NCI-H1417 (cell line): ENCODE results near the gene ADAM30.
A peak's percentile ranks its signal among the peaks of the same experiment; 100 is the strongest.
"Not testable (repeated sequence)": the region's sequence is repeated elsewhere in the genome, so short reads cannot be mapped to it uniquely, and the experiment has no call there.

ENCODE experiments used
- DNase-seq, 3 experiments: peaks; one replicate each; lab custom pipeline; 2025; lab: John Stamatoyannopoulos, UW

Gene ADAM30

DNA sequence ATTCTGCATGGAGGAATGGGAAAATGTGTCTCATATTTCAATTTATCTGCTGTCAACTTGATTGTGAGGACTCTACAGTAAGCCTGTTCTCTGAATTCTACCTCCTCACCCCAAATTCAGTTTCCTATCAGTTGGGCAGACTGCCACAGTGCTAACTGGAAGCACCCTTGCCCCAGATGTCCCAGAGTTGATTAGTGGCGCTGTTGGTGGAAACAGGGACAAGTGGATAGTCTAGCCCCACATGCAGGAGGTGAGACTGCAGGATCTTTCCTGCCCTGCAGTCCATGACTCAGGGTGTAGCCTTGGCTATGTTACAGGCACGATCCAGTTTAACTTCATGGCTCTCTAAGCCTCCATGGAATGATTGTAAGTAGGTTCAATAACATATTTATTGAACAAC, 22.1 kb downstream of the ADAM30 start:
- DNase-seq = no peak

GRCh38 chr1:119873135-119874015, 22.9 kb downstream of the ADAM30 start:
- no peak for DNase-seq

DNA sequence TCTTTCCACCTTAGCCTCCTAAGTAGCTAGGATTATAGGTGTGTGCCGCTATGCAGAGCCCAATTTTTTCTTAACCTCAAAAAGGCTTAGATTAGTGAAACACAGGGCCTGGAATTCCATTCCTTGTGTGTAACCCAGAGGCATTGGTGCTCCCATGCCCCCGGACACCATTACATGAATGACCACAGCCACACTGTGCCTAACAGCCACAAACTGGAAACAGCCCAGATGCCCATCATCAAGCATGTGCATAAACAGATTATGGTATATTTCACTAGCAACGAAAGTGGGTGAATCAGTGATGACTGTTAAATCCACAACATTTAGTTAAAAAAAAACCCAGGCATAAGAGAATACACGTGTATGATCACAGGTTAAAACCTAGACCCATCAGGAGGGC, 24.4 kb downstream of the ADAM30 start:
- DNase-seq = no peak

GRCh38 chr1:119870917-119871596, 25.3 kb downstream of the ADAM30 start:
- DNase-seq = peak; percentile 67 to 88 (median 87)

DNA sequence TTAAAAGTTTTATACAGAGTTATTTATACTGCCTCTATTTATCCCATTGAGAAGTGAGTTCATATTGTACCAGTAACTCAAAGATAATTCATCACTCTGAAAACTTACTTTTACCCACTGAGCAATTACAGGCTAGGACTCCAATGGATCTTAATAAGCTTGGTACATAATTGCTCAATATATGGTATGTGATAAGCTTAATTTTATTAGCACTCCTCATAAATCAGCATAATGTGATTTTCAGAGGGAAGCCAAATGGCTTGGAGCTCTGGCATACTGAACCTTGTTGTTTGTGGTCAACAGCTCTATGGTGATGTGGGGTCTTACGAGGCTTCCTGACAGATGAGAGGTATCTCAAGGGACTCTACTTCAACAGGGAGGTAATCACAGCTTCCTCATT, 26.3 kb downstream of the ADAM30 start:
- no peak for DNase-seq

- no peak for DNase-seq
Observed at GRCh38 chr1:119868176-119868575, 28.1 kb downstream of the ADAM30 start.

DNA sequence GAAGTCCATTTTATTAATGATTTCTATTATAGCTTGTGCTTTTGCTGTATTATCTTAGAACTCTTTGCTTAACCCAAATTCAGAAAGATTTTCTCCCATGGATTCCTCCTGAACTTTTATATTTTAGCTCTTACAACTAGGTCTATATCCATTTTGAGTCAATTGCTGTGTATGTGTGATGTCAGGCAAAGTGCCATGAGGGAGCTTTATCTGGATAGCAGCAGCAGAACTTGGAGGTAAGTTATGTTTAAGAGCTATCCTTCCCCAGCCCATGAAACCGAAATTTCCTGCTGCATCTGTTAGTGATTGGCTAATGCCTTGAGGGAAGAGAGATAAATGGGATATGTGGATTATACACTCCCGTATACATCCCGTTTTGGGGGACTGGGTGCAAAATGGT, 29.9 kb downstream of the ADAM30 start:
- no peak for DNase-seq

- no peak for DNase-seq
Observed at GRCh38 chr1:119865627-119866026, 30.7 kb downstream of the ADAM30 start.

GRCh38 chr1:119862276-119862675, 34.0 kb downstream of the ADAM30 start:
- DNase-seq = no peak

DNA sequence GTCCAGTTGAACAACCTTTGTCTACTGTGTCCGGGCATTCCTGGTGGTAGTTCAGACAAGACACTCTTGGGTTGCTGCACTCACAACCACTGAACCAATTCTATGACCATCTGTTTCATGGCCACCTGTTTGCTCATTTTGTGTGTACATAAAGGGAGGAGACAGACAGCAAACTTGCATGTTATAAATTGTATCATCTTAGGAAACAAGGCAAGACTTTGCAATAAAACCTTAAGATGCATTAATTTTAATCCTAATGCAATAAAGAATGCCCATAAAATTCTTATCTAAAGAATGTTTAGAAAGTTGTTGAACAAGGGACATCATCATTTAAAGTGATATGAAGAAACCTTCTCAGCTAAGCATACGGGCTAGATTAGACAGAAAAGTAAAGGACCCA, 34.8 kb downstream of the ADAM30 start:
- no peak for DNase-seq

GRCh38 chr1:119859647-119860046, 36.7 kb downstream of the ADAM30 start:
- peak in 1 of 3 experiments; percentile 33 for DNase-seq

DNA sequence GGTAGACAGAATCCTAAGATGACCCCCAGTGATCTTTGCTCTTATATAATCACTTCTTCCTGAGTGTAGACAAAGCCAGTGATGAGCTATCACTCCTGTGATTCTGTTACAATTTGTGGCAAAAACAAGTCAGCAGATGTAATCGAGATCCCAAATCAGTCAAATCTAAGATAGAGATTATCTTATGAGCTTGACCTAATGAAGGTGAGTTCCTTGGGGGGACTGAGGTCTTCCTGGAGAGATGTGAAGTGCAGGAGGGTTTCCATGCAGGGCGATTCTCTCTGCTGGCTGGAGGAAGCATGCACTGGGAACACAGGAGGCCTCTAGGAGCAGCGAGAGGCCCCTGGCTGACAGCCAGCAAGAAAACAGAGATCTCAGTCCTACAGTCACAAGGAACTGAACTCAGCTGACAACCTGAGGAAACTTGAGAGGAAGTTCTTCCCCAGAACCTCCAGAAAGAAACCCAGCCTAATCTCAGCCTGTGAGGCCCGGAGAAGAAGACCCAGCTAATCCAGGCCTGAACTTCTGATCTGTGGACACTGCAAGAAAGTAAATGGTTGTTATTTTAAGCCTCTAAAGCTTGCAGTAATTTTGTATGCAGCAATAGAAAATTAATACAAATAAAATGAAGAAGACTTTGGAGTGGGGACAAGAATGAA, 37.6 kb downstream of the ADAM30 start:
- DNase-seq = not testable (repeated sequence)

GRCh38 chr1:119858126-119858525, 38.2 kb downstream of the ADAM30 start:
- DNase-seq = no peak

DNA sequence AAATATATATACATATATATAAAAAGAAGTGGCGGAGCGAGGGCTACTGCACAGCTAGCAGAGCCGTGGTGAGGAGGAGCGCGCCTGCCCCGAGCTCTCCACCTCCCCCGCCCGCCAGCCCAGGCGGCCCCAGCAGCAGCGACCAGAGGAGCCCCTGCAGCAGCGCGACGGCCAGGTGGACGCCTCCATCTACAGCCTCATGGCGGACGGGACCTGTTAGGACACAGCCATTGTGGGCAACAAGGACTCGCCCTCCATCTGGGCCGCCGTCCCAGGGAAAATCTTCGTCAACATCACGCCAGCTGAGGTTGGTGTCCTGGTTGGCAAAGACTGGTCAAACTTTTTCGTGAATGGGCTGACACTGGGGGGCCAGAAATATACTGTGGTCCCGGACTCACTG, 43.2 kb downstream of the ADAM30 start:
- no peak for DNase-seq

DNA sequence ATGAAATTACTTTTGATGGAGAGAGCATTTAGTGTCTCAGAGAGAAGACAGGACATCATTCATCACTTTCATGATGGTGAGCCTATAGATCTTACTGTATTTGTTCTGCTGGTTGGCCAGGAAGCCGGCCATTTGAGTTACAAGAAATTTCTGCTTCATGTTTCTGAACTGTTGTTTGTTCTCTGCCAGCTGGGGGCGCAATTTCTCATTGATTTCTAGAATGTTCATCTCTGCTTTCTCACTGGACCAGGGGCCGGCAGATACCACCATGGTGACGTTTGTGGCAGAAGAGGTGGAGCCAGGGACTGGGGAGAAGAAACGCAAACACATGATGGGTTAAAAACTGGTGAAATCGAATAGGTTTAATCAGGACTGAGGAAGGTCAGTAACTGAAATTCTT, 52.1 kb downstream of the ADAM30 start:
- not testable (repeated sequence) for DNase-seq
